ENCODE measurements around the gene COMMD1.
"Not testable (repeated sequence)": the region's sequence is repeated elsewhere in the genome, so short reads cannot be mapped to it uniquely, and the experiment has no call there.

COMMD1 gene

GRCh38 chr2:61905372-61906185, at the start of gene COMMD1:
COMMD1 (plus strand) TSS chr2:61905674; CDS start chr2:61905679, 5 bp downstream.
- peak; percentile 57 for DNase-seq

GRCh38 chr2:61857224-61857623, 48.2 kb upstream of the COMMD1 start:
- DNase-seq, result no peak

DNA sequence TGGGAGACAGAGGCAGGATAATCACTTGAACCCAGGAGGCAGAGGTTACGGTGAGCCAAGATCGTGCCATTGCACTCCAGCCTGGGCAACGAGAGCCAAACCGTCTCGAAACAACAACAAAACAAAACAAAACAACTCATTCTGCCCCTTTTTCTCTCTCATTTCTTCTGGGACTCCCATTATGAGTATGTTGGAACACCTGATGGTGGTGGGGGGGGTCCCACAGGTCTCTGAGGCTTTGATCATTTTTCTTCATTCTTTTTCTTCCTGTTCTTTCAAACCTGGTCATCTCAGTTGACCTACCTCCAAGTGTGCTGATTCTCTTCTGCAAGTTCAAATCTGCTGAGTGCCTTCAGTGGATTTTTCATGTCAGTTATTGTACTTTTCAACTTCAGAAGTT, 43.4 kb upstream of the COMMD1 start:
- no peak for DNase-seq

DNA sequence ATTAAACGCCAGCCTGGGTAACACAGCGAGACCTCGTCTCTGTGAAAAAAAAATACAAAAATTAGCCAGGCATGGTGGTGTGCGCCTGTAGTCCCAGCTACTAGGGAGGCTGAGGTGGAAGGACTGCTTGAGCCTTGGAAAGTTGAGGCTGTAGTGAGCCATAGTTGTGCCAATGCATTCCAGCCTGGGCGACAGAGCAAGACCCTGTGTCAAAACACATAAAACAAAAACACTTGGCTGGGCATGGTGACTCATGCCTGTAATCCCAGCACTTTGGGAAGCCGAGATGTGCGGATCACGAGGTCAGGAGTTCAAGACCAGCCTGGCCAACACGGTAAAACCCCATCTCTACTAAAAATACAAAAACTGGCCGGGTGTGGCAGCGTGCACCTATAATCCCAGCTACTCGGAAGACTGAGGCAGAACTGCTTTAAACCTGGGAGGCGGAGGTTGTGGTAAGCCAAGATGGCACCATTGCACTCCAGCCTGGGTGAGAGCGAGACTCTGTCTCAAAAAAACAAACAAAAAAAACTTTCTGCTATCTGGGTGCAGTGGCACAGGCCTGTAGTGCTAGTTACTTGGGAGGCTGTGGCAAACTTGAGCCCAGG, 38.9 kb upstream of the COMMD1 start:
- not testable (repeated sequence) for DNase-seq

DNA sequence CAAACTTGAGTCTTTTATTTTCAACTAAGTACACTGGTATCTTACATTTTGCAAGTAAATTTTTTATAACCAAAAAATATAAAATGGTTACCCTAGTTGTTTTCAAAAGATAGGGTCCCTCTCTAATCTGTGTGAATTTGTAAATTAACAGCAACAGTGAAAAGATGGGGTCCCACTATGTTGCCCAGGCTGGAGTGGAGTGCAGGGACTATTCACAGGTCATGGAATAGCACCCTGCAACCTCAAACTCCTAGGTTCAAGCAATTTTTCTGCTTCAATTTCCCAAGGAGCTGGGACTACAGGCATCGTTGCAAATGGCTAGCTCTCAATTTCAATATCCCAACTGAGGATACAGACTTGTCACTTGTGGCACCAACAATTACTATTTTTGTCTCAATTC, 29.1 kb upstream of the COMMD1 start:
- no peak for DNase-seq

DNA sequence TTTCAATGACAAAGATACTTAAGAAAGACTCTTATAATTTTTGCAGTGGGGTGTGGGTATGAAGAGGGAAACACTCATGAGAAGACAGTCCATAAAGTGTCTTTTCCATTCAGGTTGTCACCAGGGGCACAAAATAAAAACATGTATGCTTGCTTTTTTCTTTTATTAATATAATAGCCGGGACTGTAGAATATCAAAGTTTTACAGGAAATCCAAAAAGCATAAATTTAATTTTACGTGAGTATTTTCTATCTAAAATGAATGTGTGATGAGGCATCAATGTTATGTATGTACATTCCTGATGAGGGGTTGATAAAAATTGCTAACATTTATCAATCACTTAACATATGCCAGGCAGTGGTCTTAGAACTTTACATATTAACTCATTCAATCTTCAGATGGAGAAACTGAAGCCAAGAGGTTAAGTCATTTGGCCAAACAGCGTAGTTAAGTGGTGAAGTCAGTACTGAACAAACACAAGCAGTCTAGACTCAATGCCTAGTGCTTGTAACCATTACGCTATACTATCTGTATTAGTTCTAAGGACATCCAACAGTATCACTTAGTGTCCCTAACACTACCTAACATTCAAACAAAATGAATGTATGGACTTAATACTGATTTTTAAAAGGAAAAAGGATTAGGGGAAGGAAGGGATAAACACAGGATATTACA, 27.8 kb upstream of the COMMD1 start:
- no peak for DNase-seq

DNA sequence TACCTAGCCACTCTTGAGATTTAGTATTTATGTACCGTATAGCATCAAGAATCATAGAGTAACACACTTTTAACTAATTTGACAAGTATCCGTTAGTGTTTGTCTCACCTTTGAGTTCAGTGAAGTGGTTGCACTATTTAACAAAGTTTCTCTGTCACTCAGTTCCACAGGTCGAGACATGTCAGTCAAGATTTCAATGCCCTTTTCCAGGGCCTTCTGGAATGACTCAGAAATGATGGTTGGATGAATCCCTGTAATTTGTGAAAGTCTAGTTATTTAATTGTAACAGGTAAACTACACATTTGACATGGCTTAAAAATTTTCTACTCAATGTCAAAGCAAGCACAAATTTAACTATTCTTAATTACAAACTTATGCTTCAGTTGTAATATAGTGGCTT, 26.7 kb upstream of the COMMD1 start:
- no peak for DNase-seq

GRCh38 chr2:61879351-61879750, 26.1 kb upstream of the COMMD1 start:
- DNase-seq, result not testable (repeated sequence)

GRCh38 chr2:61882850-61883249, 22.6 kb upstream of the COMMD1 start:
- no peak for DNase-seq

GRCh38 chr2:61885896-61886603, 19.4 kb upstream of the COMMD1 start:
- no peak for DNase-seq

DNA sequence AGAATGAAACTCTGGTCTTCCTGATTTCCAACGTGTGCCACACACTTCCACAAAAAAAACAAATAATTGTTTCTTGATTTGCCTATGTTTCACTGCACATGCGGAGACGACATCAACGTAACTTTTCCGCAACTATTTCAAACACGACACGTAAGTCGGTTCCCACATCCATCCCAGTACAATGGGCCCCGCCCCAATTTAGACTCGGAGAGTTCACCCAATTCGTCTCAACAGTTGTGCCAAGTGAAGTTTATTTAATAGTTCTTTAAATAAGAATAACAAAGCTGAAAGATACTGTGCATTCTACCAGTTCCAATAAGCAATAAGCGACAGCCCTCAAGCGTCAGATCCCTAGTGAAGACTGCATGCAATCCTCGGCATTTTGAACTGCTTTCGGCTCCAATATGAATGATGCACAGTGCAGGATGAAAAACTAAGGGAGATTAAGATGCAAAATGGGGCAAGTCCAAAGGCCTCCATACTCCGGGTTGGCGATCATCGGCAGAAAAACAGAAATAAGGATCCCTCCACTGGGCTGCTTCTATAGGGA, 17.7 kb upstream of the COMMD1 start:
- DNase-seq, result peak; percentile 30

- peak; percentile 68 for DNase-seq
Measured at GRCh38 chr2:61888267-61889055, 17.0 kb upstream of the COMMD1 start, which contains the start of gene CCT4. CCT4 (minus strand) TSS chr2:61888656; CDS start chr2:61888507, 149 bp downstream.

DNA sequence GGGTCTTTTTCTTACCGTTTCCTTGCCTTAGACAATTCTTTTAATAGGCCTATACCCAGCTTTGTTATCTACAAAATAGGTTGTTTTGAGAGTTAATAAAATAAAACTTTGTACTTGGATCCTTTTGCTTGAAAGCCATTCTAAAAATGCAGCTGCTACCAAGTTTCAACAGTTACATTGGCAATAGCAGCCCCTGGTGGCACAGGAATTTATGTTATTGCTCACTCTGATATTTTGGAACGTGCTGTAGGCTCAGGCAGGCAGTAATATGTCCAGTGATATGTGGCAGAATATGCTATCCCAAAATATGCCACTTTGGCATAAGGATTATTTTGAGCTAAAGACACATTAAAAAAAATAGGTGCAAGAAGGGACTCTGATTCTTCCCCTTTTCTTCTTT, 6.7 kb upstream of the COMMD1 start:
- DNase-seq, result peak; percentile 4

DNA sequence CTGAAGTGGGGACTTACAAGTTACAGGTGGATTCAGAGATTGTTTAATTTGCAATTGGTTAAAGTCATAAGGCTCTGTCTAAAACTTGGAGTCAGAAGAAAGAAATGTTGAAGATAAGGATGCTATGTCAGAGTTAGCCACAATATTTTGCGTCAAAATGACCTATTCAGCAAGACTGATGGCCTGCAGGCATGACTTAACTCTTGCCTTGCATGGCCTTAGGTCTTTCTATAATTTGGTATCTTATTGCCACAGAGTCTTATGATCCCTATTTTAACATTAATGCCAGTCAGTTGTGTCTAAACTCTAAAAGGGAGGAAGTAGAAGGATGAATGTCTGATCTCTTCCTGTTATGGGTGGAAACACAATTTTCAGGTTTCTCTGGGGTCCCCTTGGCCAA, 5.2 kb upstream of the COMMD1 start:
- DNase-seq, result no peak

GRCh38 chr2:61906186-61906470, 654 bp downstream of the COMMD1 start:
- DNase-seq, result no peak

DNA sequence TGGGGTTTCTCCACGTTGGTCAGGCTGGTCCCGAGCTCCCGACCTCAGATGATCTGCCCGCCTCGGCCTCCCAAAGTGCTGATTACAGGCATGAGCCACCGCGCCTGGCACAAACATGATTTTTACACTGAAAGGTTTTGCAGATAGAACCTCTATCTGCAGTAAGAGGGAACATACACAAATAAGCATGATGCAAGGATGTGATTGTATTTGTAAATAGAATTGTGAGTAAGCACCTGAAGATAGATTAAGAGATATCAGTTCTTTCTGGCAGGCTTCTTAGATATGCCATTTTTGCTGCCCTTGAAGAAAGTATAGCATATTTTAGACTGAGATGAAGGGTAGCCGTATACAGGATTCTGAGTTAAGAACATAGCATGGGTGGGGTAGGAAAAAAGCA, 3.6 kb downstream of the COMMD1 start:
- no peak for DNase-seq

- no peak for DNase-seq
Measured at GRCh38 chr2:61910603-61911002, 5.1 kb downstream of the COMMD1 start.

DNA sequence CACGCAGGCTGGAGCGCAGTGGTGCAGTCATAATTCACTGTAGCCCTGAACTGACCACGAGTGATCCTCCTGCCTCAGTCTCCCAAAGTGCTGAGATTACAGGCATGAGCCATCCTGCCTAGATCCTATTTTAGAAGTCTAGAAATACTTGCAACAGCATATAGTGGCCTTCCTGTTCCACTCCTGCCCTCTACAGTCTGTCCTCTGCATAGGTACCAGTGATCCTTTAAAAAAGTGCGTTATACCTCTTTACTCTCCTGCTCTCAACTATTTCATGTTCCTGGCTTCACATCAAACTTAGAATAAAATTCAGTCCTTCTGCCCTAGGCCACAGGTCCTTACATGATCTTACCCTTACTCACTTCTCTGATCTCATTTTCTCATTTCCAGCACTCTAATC, 6.0 kb downstream of the COMMD1 start:
- no peak for DNase-seq

DNA sequence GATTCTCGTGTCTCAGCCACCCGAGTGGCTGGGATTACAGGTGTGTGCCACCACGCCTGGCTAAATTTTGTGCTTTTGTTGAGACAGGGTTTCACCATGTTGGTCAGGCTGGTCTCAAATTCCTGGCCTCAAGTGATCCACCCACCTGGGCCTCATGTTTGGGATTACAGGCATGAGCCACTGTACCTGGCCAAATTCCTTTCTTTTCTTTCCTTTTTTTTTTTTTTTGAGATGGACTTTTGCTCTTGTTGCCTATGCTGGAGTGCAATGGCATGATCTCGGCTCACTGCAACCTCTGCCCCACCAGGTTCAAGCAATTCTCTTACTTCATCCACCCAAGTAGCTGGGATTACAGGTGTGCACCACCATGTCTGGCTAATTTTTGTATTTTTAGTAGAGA, 9.3 kb downstream of the COMMD1 start:
- DNase-seq, result not testable (repeated sequence)

DNA sequence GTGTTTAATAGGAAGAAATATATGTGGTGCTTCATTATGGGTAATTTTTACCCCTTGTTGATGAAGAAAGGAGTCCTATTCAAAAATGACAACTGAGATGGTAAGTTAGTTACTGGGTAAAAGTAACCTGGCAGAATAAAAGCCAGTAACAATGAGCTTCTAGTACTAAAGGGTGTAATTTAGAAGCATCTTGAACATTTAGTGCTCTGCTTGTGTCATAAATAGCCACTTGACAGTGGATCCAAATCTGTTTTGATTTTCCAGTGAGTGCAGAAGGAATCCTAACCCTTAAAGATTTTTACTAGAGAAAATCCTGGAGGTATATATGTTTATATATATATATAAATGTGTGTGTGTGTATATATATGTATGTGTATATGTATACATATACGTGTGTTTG, 15.1 kb downstream of the COMMD1 start:
- DNase-seq, result no peak

DNA sequence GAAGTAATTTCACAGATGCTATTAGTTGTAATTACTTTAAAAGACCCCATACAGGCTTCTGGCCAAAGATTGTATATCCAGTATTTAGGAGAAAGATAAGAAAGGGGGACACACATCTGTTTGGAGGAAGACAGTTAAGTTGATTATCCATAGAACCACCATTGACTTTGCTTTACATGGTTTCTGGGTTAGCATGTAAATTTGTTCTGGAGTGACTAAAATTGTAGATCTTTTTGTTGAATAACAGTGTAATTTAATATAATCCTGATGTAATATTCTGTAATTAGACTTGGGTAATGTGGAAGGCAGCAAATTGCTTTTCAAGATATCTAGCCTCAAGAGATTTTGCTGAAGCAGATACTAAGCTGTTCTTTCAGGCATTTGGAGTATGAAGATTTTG, 17.2 kb downstream of the COMMD1 start:
- no peak for DNase-seq

DNA sequence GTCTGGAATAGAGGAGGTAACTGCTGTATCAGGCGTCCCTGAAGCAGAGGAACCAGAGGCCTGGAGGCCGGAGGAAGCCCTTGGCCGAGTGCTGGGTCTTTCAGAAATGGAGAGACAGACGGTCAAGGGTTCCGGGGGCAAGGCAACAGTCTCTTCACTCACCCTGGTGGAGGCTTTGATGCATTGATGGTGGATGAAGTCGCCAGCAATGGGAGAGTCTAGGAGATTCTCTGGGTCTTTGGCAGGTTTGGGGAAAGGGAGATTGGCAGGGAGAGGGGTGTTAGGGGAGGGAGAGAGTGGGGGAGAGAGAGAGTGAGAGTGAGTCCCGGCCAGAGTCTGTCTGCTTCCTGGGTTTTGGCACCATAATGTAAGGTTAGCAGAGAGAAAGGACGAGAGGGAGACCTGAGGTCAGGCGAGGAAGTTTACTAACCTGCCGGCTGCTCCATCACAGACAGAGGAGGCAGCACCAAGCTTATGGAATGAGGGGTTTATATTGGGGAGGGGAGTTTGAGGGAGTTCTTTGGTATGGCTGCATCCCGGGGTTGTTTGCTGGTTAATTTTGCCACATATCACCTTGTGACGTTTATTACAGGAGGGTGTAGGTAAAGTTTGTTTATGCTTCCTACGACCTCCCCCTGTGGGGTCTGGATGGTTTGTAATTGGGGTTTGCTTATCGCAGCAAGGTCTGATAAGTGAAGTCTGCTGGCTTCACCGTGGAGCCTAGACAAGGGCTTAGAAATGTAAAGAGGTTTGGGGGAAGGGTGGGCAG, 19.6 kb downstream of the COMMD1 start:
- DNase-seq, result no peak
